HEK293 (cell line): Measurements from ENCODE around the gene UCKL1.
A peak's percentile ranks its signal among the peaks of the same experiment; 100 is the strongest.

Source experiments
- CTCF ChIA-PET: fragments of 350-600 bp; formaldehyde crosslinking; extraction: SDS; loops from one replicate; lab custom pipeline; 2021; ENCODE audit warnings: antibody characterized with exemption; lab: Yijun Ruan, JAX
- POLR2A ChIA-PET: fragments of 300-600 bp; formaldehyde crosslinking; extraction: SDS; loops from one replicate; lab custom pipeline; 2020; ENCODE audit warnings: antibody characterized with exemption, inconsistent platforms; lab: Yijun Ruan, JAX
- H3K27ac ChIP-seq: fragments of 200-500 bp; sonication (Bioruptor generic); 2 replicates; pipeline ENCODE4 v1.5.1; 2014; ENCODE audit warnings: low read depth, low read length, control low read depth, inconsistent platforms; ENCODE audit errors: extremely low read depth
- H3K36me3 ChIP-seq, 2 experiments: fragments of 200-500 bp in 1 of 2; sonication (Bioruptor generic) in 1 of 2; 1 replicate in 1 of 2; 2 replicates in 1 of 2; pipeline ENCODE4 v1.5.1; 2014 to 2017; ENCODE audit warnings: inconsistent platforms in 2 of 2, low read length in 2 of 2; ENCODE audit not compliant: control insufficient read depth in 2 of 2, insufficient read depth in 1 of 2
- H3K4me1 ChIP-seq: fragments of 200-500 bp; sonication (Bioruptor generic); 2 replicates; pipeline ENCODE4 v1.5.1; 2014; ENCODE audit warnings: mild to moderate bottlenecking, low read length, inconsistent platforms; ENCODE audit not compliant: control insufficient read depth, insufficient read depth
- H3K4me3 ChIP-seq: 2 replicates; pipeline ENCODE4 v1.5.1; 2011; ENCODE audit warnings: low read depth, mild to moderate bottlenecking, control low read depth, low read length, moderate library complexity
- H3K9me3 ChIP-seq: fragments of 200-500 bp; sonication (Bioruptor generic); 2 replicates; pipeline ENCODE4 v1.5.1; 2014; ENCODE audit warnings: low read depth, low read length, inconsistent platforms; ENCODE audit not compliant: control insufficient read depth, insufficient read depth
- HOXC10 ChIP-seq: sonication (generic); formaldehyde crosslinking; IDR thresholded peaks from 2 replicates; pipeline ENCODE4 v1.8.1; 2023; ENCODE audit warnings: mild to moderate bottlenecking, missing genetic modification reagents
- KLF16 ChIP-seq: fragments of 450-650 bp; formaldehyde crosslinking; IDR thresholded peaks from 2 replicates; pipeline ENCODE4 v1.5.1; 2017; ENCODE audit warnings: missing biosample characterization, missing genetic modification characterization
- SP2 ChIP-seq: fragments of 450-650 bp; formaldehyde crosslinking; IDR thresholded peaks from 2 replicates; pipeline ENCODE4 v1.5.1; 2016; ENCODE audit warnings: missing biosample characterization, missing genetic modification characterization
- SP7 ChIP-seq: fragments of 450-650 bp; formaldehyde crosslinking; IDR thresholded peaks from 2 replicates; pipeline ENCODE4 v1.5.1; 2016; ENCODE audit warnings: missing biosample characterization, missing genetic modification characterization
- TCF7L2 ChIP-seq: IDR thresholded peaks from 2 replicates; pipeline ENCODE4 v1.6.1; 2011; ENCODE audit warnings: low read depth, mild to moderate bottlenecking, inconsistent platforms, low read length, moderate library complexity, borderline replicate concordance
- WT1 ChIP-seq: fragments of 450-650 bp; formaldehyde crosslinking; IDR thresholded peaks from 2 replicates; pipeline ENCODE4 v1.5.1; 2016; ENCODE audit warnings: missing biosample characterization, missing genetic modification characterization
- ZBTB11 ChIP-seq: fragments of 450-650 bp; formaldehyde crosslinking; conservative IDR thresholded peaks from 2 replicates; pipeline ENCODE4 v1.5.1; 2016; ENCODE audit warnings: low read depth, missing biosample characterization, missing genetic modification characterization
- ZBTB20 ChIP-seq: fragments of 450-650 bp; formaldehyde crosslinking; IDR thresholded peaks from 2 replicates; pipeline ENCODE4 v1.5.1; 2016; ENCODE audit warnings: missing biosample characterization, missing genetic modification characterization
- ZNF10 ChIP-seq: fragments of 450-650 bp; formaldehyde crosslinking; IDR thresholded peaks from 2 replicates; pipeline ENCODE4 v1.5.1; 2017; ENCODE audit warnings: missing biosample characterization, missing genetic modification characterization
- ZNF140 ChIP-seq: fragments of 450-650 bp; formaldehyde crosslinking; IDR thresholded peaks from 2 replicates; pipeline ENCODE4 v1.5.1; 2016; ENCODE audit warnings: missing biosample characterization, missing genetic modification characterization
- ZNF16 ChIP-seq: fragments of 450-650 bp; formaldehyde crosslinking; IDR thresholded peaks from 2 replicates; pipeline ENCODE4 v1.5.1; 2016; ENCODE audit warnings: low read depth, missing biosample characterization, missing genetic modification characterization
- ZNF184 ChIP-seq: fragments of 450-650 bp; IDR thresholded peaks from 2 replicates; pipeline ENCODE4 v1.5.1; 2018; ENCODE audit warnings: missing biosample characterization, mild to moderate bottlenecking, missing genetic modification characterization
- ZNF2 ChIP-seq: fragments of 450-650 bp; formaldehyde crosslinking; IDR thresholded peaks from 2 replicates; pipeline ENCODE4 v1.5.1; 2016; ENCODE audit warnings: missing biosample characterization, missing genetic modification characterization
- ZNF239 ChIP-seq: fragments of 450-650 bp; formaldehyde crosslinking; IDR thresholded peaks from 2 replicates; pipeline ENCODE4 v1.5.1; 2016; ENCODE audit warnings: missing biosample characterization, missing genetic modification characterization
- ZNF266 ChIP-seq: fragments of 450-650 bp; formaldehyde crosslinking; IDR thresholded peaks from 2 replicates; pipeline ENCODE4 v1.5.1; 2016; ENCODE audit warnings: missing biosample characterization, missing genetic modification characterization, low read depth
- ZNF280D ChIP-seq: fragments of 450-650 bp; formaldehyde crosslinking; IDR thresholded peaks from 2 replicates; pipeline ENCODE4 v1.5.1; 2016; ENCODE audit warnings: missing biosample characterization, missing genetic modification characterization
- ZNF311 ChIP-seq: fragments of 450-650 bp; formaldehyde crosslinking; IDR thresholded peaks from 2 replicates; pipeline ENCODE4 v1.5.1; 2017; ENCODE audit warnings: missing biosample characterization, missing genetic modification characterization, borderline replicate concordance
- ZNF350 ChIP-seq: fragments of 450-650 bp; formaldehyde crosslinking; IDR thresholded peaks from 2 replicates; pipeline ENCODE4 v1.5.0; 2017; ENCODE audit warnings: missing biosample characterization, mild to moderate bottlenecking, missing genetic modification characterization
- ZNF416 ChIP-seq: fragments of 450-650 bp; formaldehyde crosslinking; IDR thresholded peaks from 2 replicates; pipeline ENCODE4 v1.5.1; 2016; ENCODE audit warnings: missing biosample characterization, missing genetic modification characterization
- ZNF560 ChIP-seq: fragments of 450-650 bp; formaldehyde crosslinking; IDR thresholded peaks from 2 replicates; pipeline ENCODE4 v1.5.1; 2017; ENCODE audit warnings: missing biosample characterization, missing genetic modification characterization, borderline replicate concordance
- ZNF596 ChIP-seq: fragments of 450-650 bp; IDR thresholded peaks from 2 replicates; pipeline ENCODE4 v1.5.0; 2018; ENCODE audit warnings: missing biosample characterization, mild to moderate bottlenecking, missing genetic modification characterization, moderate library complexity
- ZNF600 ChIP-seq: fragments of 450-650 bp; formaldehyde crosslinking; IDR thresholded peaks from 2 replicates; pipeline ENCODE4 v1.5.1; 2016; ENCODE audit warnings: missing biosample characterization, missing genetic modification characterization
- ZNF830 ChIP-seq: fragments of 450-650 bp; IDR thresholded peaks from 2 replicates; pipeline ENCODE4 v1.5.0; 2018; ENCODE audit warnings: missing biosample characterization, missing genetic modification characterization, low read depth, mild to moderate bottlenecking, moderate library complexity
- ZSCAN23 ChIP-seq: fragments of 450-650 bp; formaldehyde crosslinking; IDR thresholded peaks from 2 replicates; pipeline ENCODE4 v1.5.1; 2016; ENCODE audit warnings: missing biosample characterization, missing genetic modification characterization

Gene UCKL1

GRCh38 chr20:64000906-64001305, 44.7 kb upstream of the UCKL1 start:
- Histone ChIP-seq H3K4me1 (no peaks in the 10 kb centered on the region; the same call in 1 of the 2 replicates), H3K4me3 (no peak overlapping the region), H3K27ac (no peak overlapping the region)
- TF ChIP-seq ZNF16 (tag by site-specific recombination) (no peak), ZNF600 (tag by site-specific recombination) (peak; percentile 10; the same call in 1 of the 2 replicates), ZNF830 (tag by site-specific recombination) (no peak), ZNF311 (tag by site-specific recombination) (no peak), KLF16 (no peak), ZBTB20 (tag by site-specific recombination) (no peak)
- TF ChIP-seq, all 188 proteins: peak for 1
- ChIA-PET POLR2A (interaction anchor here (1.0 to 1.1 kb wide), 3 partner anchors 20 to 136 kb away, joined by 3 to 5 read pairs (median 4); partner anchors contain the start of genes PRPF6 and TPD52L2), CTCF (interaction anchor here (0.6 to 1.5 kb wide), 4 partner anchors 19 to 44 kb away, joined by 3 to 7 read pairs (median 4); partner anchors contain the start of gene PRPF6)
- peaks cover 40 to 79% of the 10 kb centered on the region in 2 experiments for H3K36me3 ChIP-seq
- H3K9me3 ChIP-seq, result no peaks in the 10 kb centered on the region

- Histone ChIP-seq H3K9me3 (no peaks in the 10 kb centered on the region), H3K4me1 (peaks cover 13% of the 10 kb centered on the region), H3K27ac (no peak overlapping the region), H3K4me3 (no peak overlapping the region), H3K36me3 (peaks cover 32 to 52% of the 10 kb centered on the region in 2 experiments; a peak in 2 of 3 replicates)
- TF ChIP-seq SP7 (tag by site-specific recombination) (no peak), ZNF560 (tag by site-specific recombination) (no peak), ZSCAN23 (tag by site-specific recombination) (no peak), ZBTB11 (tag by site-specific recombination) (no peak), ZNF600 (tag by site-specific recombination) (no peak), ZNF16 (tag by site-specific recombination) (no peak), WT1 (tag by site-specific recombination) (no peak), ZNF239 (tag by site-specific recombination) (no peak), ZNF280D (no peak), ZNF184 (tag by site-specific recombination) (no peak), ZNF596 (tag by site-specific recombination) (no peak), ZNF2 (tag by site-specific recombination) (no peak), TCF7L2 (no peak), HOXC10 (CRISPR knock-in tag) (no peak), ZNF140 (tag by site-specific recombination) (no peak), SP2 (tag by site-specific recombination) (no peak), ZNF350 (tag by site-specific recombination) (no peak), ZNF10 (tag by site-specific recombination) (no peak), ZNF266 (tag by site-specific recombination) (no peak), ZNF416 (tag by site-specific recombination) (no peak)
- ChIA-PET CTCF (interaction anchor here (0.7 to 3.8 kb wide), 3 partner anchors 137 to 1007 kb away, joined by 3 to 18 read pairs (median 5); no protein-coding TSS in a partner anchor), POLR2A (interaction anchor here (0.6 kb wide), 2 partner anchors 25 to 117 kb away, joined by 3 read pairs; no protein-coding TSS in a partner anchor)
Measured at GRCh38 chr20:63982937-63983336, 26.7 kb upstream of the UCKL1 start.
